SK-N-SH treated with all-trans-retinoic acid at 6 μM for 48 hours (cell line): Measurements from ENCODE around the gene DNASE1L1.
A peak's percentile ranks its signal among the peaks of the same experiment; 100 is the strongest.

Experiments
- ATAC-seq: fragments of 200-7000 bp; cut with Tn5 transposase; 3 replicates; pipeline ENCODE4 v1.9.1; 2020; ENCODE audit warnings: mild to moderate bottlenecking, moderate library complexity
- ARNTL ChIP-seq: fragments of 450-650 bp; formaldehyde crosslinking; IDR thresholded peaks from 2 replicates; pipeline ENCODE4 v1.5.0; 2020; ENCODE audit warnings: low read depth, mild to moderate bottlenecking, moderate library complexity, borderline replicate concordance
- BACH2 ChIP-seq: fragments of 250-450 bp; sonication (Bioruptor Pico); IDR thresholded peaks from 2 replicates; pipeline ENCODE4 v1.9.0; 2021; ENCODE audit warnings: mild to moderate bottlenecking, borderline replicate concordance
- CREB5 ChIP-seq: fragments of 250-450 bp; sonication (Bioruptor Pico); IDR thresholded peaks from 2 replicates; pipeline ENCODE4 v1.5.1; 2020; ENCODE audit warnings: low read depth, mild to moderate bottlenecking, moderate library complexity
- CSDC2 ChIP-seq: fragments of 250-450 bp; sonication (Bioruptor Pico); IDR thresholded peaks from 2 replicates; pipeline ENCODE4 v1.5.0; 2020; ENCODE audit warnings: mild to moderate bottlenecking, moderate library complexity
- ESRRG ChIP-seq: fragments of 250-450 bp; sonication (Bioruptor Pico); IDR thresholded peaks from 2 replicates; pipeline ENCODE4 v1.6.1; 2021; ENCODE audit warnings: mild to moderate bottlenecking
- GLIS3 ChIP-seq: fragments of 250-450 bp; sonication (Bioruptor Pico); IDR thresholded peaks from 2 replicates; pipeline ENCODE4 v1.5.0; 2020; ENCODE audit warnings: mild to moderate bottlenecking, moderate library complexity
- OSR1 ChIP-seq: fragments of 250-450 bp; sonication (Bioruptor Pico); IDR thresholded peaks from 2 replicates; pipeline ENCODE4 v1.8.0; 2022; ENCODE audit warnings: moderate library complexity, mild to moderate bottlenecking, inconsistent platforms
- PATZ1 ChIP-seq: fragments of 250-450 bp; sonication (Bioruptor Pico); IDR thresholded peaks from 2 replicates; pipeline ENCODE4 v1.8.0; 2020; ENCODE audit warnings: mild to moderate bottlenecking, moderate library complexity, borderline replicate concordance
- POU6F1 ChIP-seq: fragments of 250-450 bp; sonication (Bioruptor Pico); IDR thresholded peaks from 2 replicates; pipeline ENCODE4 v1.8.0; 2021; ENCODE audit warnings: low read depth, mild to moderate bottlenecking, moderate library complexity, borderline replicate concordance
- PPARA ChIP-seq: fragments of 250-450 bp; sonication (Bioruptor Pico); IDR thresholded peaks from 2 replicates; pipeline ENCODE4 v1.5.0; 2020; ENCODE audit warnings: mild to moderate bottlenecking, borderline replicate concordance
- RARB ChIP-seq: fragments of 250-450 bp; sonication (Bioruptor Pico); IDR thresholded peaks from 2 replicates; pipeline ENCODE4 v1.8.0; 2021; ENCODE audit warnings: mild to moderate bottlenecking, moderate library complexity
- SNAI2 ChIP-seq: fragments of 250-450 bp; sonication (Bioruptor Pico); IDR thresholded peaks from 2 replicates; pipeline ENCODE4 v1.5.0; 2020; ENCODE audit warnings: mild to moderate bottlenecking, moderate library complexity
- TCF4 ChIP-seq: fragments of 250-450 bp; sonication (Bioruptor Pico); IDR thresholded peaks from 2 replicates; pipeline ENCODE4 v1.8.0; 2021; ENCODE audit warnings: mild to moderate bottlenecking, moderate library complexity, borderline replicate concordance
- TOX ChIP-seq: fragments of 250-450 bp; sonication (Bioruptor Pico); IDR thresholded peaks from 2 replicates; pipeline ENCODE4 v1.8.0; 2021; ENCODE audit warnings: mild to moderate bottlenecking, moderate library complexity, borderline replicate concordance
- TSHZ2 ChIP-seq: fragments of 250-450 bp; sonication (Bioruptor Pico); IDR thresholded peaks from 2 replicates; pipeline ENCODE4 v1.5.0; 2020; ENCODE audit warnings: mild to moderate bottlenecking, moderate library complexity
- ZC3H10 ChIP-seq: fragments of 250-450 bp; sonication (Bioruptor Pico); IDR thresholded peaks from 2 replicates; pipeline ENCODE4 v1.5.1; 2021; ENCODE audit warnings: mild to moderate bottlenecking, moderate library complexity
- ZFP3 ChIP-seq: fragments of 250-450 bp; sonication (Bioruptor Pico); IDR thresholded peaks from 2 replicates; pipeline ENCODE4 v1.5.0; 2020; ENCODE audit warnings: mild to moderate bottlenecking, moderate library complexity
- ZFP30 ChIP-seq: fragments of 450-650 bp; formaldehyde crosslinking; IDR thresholded peaks from 2 replicates; pipeline ENCODE4 v1.5.0; 2022; ENCODE audit warnings: mild to moderate bottlenecking, moderate library complexity
- ZNF565 ChIP-seq: fragments of 450-650 bp; formaldehyde crosslinking; conservative IDR thresholded peaks from 2 replicates; pipeline ENCODE4 v1.5.0; 2020; ENCODE audit warnings: low read depth, mild to moderate bottlenecking, moderate library complexity
- ZNF8 ChIP-seq: fragments of 450-650 bp; formaldehyde crosslinking; IDR thresholded peaks from 2 replicates; pipeline ENCODE4 v1.5.0; 2020; ENCODE audit warnings: mild to moderate bottlenecking, moderate library complexity
- TF ChIP-seq, protein P1 (sequence below): fragments of 250-450 bp; sonication (Bioruptor Pico); IDR thresholded peaks from 2 replicates; pipeline ENCODE4 v1.5.1; 2021; ENCODE audit warnings: mild to moderate bottlenecking, moderate library complexity

DNASE1L1 gene

DNA sequence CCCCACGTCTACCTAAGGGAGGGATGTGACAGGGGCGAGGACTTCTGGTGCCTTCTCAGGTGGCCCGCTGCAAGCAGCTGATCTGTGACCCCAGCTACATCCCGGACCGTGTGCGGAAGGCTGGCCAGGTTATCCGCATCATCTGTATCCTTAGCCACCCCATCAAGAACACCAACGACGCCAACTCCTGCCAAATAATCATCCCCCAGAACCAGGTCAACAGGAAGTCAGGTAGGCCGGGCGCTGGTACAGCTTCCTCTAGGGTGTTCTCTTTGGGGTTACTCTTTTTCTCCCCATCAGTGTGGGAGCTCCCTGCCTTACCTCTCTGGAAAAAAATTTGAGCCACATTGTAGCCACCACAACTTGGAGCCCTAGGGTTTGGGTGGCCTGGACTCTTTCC, 32.5 kb upstream of the DNASE1L1 start:
- TF ChIP-seq SNAI2 (CRISPR knock-in tag) (no peak), TCF4 (no peak), GLIS3 (CRISPR knock-in tag) (no peak), ZC3H10 (CRISPR knock-in tag) (no peak), BACH2 (CRISPR knock-in tag) (no peak), TOX (CRISPR knock-in tag) (no peak), PPARA (CRISPR knock-in tag) (no peak), TSHZ2 (CRISPR knock-in tag) (no peak), CSDC2 (no peak), ZNF8 (no peak)
- no peak for ATAC-seq

GRCh38 chrX:154440623-154441357, 31.7 kb upstream of the DNASE1L1 start:
- ATAC-seq: no peak
- TF ChIP-seq TOX (CRISPR knock-in tag) (no peak), ZNF8 (no peak)

DNA sequence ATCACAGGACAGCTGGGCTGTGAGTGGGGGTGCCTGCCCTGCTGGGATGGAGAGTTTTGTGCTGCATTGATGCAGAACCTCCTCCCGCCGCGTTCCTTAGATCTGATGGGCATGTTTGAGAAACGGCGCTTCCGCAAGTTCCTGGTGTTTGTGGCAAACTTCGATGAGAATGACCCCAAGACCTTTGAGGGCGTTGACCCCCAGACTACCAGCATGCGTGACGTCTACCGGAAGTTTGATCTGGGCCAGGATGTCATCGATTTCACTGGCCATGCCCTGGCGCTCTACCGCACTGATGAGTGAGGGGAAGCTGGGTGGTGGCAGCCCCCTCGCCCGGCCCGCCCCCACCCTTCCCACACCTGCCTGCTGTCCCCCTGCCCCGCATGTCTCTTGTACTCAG, 30.8 kb upstream of the DNASE1L1 start:
- ATAC-seq: no peak
- TF ChIP-seq RARB (CRISPR knock-in tag): no peak
- TF ChIP-seq, all 23 proteins: peak for 0

- ATAC-seq: peak; percentile 11
- TF ChIP-seq TSHZ2 (CRISPR knock-in tag) (no peak), CREB5 (CRISPR knock-in tag) (no peak), ZNF565 (CRISPR knock-in tag) (no peak), TCF4 (no peak), ARNTL (CRISPR knock-in tag) (no peak), PPARA (CRISPR knock-in tag) (no peak), ZFP30 (CRISPR knock-in tag) (no peak), ESRRG (no peak), OSR1 (no peak), ZC3H10 (CRISPR knock-in tag) (no peak), POU6F1 (CRISPR knock-in tag) (no peak), ZFP3 (CRISPR knock-in tag) (no peak), BACH2 (CRISPR knock-in tag) (no peak), RARB (CRISPR knock-in tag) (no peak), CSDC2 (no peak), SNAI2 (CRISPR knock-in tag) (no peak), PATZ1 (CRISPR knock-in tag) (no peak)
- TF ChIP-seq, protein P1, sequence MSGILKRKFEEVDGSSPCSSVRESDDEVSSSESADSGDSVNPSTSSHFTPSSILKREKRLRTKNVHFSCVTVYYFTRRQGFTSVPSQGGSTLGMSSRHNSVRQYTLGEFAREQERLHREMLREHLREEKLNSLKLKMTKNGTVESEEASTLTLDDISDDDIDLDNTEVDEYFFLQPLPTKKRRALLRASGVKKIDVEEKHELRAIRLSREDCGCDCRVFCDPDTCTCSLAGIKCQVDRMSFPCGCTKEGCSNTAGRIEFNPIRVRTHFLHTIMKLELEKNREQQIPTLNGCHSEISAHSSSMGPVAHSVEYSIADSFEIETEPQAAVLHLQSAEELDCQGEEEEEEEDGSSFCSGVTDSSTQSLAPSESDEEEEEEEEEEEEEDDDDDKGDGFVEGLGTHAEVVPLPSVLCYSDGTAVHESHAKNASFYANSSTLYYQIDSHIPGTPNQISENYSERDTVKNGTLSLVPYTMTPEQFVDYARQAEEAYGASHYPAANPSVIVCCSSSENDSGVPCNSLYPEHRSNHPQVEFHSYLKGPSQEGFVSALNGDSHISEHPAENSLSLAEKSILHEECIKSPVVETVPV (CRISPR knock-in tag): no peak
These were observed 29.2 kb upstream of the DNASE1L1 start for GRCh38 chrX:154437971-154438893.
